DMS79 (cell line): Measurements from ENCODE around the gene LRRC43.

Experiments
- DNase-seq: peaks from one replicate; lab custom pipeline; 2025; lab: John Stamatoyannopoulos, UW

Gene LRRC43

DNA sequence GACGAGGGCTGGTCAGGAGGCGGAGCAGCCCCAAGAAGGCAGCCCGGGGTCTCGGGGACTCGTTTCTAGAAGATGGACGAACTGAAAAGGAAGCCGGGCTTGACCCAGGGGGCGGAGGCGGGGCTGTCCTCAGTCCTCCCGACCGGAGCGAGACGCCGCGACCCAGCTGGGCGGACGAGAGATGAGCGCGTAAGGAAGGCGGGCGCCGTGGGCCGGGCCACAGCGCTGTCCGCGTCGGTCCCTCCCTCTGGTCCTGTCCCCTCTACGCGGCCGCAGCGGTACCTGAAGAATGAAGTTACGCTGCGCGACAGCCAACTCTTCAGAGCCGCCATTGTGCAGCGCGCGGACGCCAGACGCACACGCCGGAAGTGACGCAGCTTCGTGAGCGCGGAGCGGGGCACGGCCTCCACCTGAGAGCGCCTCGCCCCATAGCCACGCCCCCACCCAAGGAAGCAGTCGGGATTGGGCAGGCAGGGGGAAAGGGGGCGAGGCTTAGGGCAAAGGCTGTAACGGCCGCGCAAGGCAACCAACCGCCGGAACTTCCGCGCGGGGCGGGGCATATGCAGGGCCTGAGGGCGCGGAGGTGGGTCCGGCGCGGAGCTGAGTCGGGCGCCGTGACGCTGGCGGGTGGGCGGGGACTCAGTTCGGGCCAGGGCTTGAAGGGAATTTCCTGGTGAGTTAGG, 42.9 kb downstream of the LRRC43 start, which contains the start of gene DIABLO:
Gene DIABLO (minus strand): TSS at position 370 of the 683 bp plus-strand sequence. CDS start 38 bp downstream, at position 332.
- DNase-seq, result peak; percentile 99

DNA sequence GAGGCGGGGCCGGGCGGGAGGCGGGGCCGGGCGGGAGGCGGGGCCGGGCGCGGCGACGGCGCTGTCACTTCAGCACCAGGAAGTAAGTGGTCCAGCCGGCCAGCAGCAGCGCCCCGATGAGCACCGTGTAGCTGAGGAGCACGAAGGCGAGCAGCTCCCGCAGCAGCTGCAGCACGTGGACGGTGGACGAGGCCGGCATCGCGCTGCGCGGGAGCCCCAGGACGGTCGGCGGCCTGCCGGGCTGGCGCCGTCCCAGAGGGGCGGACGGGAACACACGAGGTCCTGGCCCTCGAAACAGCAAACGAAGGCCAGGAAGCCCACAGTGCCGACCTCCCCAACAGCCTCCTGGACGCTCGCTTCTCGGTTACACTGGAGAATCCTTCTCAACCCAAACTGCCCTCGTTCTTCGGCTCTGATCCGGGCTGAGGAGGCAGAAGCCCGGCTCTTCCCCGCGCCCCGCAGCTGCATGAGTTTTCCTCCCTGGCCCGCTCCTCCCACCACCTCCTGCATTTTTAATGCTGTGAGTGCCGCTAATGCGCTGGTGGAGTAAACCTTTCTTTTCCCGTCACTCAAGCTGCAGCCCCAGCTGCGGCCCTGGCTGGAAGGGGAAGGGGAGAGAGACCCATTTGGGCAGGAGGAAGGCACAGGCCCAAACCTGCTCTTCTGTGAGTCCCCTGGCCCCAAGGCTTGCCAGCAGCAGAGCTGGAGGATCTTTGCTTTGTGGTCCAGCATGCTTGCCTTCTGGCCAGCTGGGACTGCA, 43.6 kb downstream of the LRRC43 start:
- no peak for DNase-seq

DNA sequence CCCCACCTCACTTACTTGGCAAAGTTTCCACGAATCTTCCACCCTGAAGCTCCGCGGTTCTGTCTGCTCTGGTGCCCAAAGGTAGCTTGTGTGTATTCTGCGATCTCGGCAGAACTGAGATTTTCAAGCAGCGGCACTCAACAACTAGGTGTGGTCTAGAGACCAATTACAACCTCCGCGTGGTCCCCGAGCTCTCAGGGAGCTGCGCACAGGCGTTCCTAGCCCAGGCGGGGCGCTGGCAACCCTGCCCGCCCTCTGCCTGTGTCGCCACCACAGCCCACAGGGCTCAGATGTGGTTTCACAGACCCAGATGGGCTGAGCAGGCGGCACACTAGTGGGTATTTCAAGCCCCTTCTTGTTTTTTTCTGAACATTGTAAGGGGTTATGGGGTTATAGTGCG, 44.4 kb downstream of the LRRC43 start:
- no peak for DNase-seq

DNA sequence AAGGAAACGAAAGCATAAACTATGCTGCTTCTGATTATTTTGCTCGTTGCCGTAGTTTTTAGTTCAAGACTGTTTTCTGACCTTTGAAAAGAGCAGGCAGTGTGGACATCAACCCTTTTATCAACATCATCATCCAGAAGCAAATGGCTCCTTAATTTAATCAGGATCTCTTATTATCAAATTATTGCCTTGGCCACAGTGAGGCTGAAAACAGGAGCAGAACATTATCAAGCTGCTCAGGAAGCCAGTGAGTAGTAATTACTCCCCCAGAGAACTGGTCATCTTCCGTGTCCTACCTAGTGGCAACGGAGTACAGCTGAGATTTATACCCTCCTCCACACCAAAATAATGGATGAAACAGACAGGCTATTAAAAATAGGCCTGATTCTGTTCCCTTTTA, 45.2 kb downstream of the LRRC43 start:
- no peak for DNase-seq

DNA sequence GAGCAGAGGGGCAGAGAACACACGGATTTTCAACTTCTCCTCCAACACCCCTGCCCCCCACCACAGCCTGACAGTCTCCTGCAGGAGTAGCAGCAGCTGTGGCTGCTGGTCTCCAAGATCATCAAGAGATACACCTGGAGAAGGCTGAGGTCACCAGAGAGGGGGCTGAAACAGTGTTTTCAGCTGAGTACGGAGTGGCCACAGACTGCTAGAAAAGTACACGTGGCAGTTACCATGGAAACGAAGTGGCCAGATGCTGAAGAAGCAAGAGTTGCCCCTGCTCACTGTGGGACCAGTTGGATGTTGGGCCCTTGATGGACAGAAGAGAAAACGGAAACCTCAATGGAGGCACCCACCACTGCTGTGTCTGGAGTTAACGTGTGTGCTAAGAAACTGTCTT, 47.9 kb downstream of the LRRC43 start:
- DNase-seq, result no peak

DNA sequence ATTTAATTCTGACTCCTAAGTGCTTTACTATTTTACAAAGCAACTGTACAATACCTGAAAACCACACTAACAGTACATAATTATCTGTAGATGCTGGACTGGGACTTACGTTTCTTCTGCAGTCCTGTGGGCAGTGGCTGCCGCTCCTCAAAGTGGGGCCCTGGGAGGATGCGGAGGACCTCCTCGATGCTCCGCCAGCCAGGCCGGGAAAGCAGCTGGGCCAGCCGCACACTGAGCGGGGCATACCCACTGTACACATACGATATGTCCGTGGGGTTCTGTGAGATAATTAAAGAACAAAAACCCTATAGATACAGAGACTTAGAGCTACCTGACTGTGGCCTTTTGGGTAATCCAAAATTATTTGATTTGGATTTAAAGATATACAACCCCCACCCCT, 49.8 kb downstream of the LRRC43 start:
- no peak for DNase-seq

DNA sequence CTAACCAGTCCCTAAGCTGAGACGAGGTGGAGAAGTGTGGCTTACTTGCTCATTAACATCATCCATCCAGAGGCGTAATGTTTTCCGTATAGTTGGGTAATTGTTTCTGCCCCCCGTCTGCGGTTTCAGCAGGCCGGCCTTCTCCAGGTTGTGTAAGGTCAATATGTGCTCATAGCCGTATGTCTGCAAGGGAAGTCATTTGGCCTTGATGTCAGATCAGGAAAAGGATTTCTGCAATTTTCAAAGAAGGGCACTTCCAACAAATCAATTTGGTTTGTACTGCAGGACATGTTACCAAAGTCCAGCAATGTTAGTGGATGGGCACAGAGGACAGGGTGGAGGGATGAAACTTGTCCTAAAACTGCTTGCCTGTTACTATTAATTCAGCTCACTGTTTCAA, 52.8 kb downstream of the LRRC43 start:
- no peak for DNase-seq

DNA sequence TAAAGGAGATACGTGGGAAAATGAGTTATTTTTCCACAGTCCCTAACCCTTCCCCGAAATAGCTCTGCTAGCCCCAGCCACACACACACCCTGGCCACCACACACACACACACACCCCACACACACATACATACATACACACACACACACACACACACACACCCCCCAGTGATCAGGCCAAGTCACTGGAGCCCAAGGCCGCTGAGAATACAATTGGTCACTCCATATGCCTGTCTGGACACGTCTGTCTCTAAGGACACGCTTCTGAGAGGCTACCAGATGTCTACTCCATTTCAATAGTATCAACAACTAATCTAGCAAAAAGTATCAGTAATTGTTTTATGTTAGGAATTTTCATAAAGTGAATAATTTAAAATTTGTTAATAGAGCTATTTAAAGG, 55.9 kb downstream of the LRRC43 start:
- no peak for DNase-seq

DNA sequence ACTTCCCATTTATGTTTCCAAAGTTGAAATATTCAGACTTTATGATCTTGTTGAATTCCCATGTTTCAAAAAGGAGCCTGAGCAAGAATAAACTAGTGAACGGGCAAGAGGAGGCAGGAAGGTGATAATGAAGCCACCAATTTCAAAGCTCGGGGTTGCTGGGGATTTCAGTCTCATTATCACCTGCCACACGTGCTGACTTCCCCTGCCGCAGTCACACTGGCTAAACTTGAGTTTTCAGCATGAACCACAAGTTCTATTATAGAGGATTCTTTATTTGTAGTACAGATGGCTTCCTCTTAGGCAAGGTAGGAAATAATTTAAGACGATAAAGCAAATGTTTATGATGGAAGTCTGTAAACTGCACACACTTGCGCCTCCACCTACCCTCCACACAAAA, 61.0 kb downstream of the LRRC43 start:
- no peak for DNase-seq

DNA sequence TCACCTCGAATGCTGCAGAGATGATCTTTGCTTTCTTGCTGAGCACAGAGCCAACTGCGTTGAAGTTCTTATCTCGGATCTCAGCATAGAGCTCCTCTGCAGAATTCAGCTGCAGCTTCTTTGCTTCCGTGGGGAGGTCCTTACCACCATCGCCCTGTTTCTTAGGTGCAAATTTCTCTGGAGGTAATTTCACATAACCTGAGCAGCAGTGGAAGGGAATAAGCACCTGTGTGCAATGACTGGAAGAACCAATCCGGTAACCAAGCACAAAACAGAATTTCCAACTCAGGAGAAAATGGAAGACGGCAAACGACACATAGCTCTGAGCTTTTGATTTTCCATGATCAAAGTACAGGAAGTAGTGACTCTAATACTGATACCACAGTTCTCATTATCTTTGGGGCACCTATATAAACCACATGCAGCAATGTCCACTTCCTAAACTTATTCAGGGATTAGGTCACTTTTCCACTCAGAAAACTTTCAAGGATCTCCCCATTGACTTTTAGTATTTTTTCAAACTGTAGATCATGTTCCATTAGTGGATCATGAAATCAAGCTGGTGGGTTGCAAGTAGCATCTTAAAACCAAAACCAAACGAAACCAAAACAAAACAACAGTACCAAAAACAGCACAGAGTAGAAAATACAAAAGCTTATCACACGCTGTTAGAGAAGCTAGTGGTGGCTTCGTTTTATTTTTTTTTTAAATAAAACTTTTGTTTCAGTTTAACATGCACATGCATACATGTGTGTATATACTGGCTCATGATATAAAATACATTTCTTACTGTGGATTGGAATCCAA, 61.8 kb downstream of the LRRC43 start:
- no peak for DNase-seq

DNA sequence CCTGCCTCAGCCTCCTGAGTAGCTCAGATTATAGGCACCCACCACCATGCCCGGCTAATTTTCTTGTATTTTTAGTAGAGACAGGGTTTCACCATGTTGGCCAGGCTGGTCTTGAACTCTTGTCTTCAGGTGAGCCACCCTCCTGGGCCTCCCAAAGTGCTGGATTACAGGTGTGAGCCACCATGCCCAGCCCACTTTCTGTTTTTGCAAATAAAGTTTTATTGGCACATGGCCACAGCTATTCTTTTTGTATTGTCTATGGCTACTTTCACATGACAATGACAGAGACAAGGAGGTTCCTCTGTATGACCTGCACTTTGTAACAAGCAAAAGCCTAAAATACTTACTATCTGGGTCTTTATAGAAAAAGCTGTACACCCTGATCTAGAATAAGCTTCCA, 62.6 kb downstream of the LRRC43 start:
- DNase-seq, result no peak

DNA sequence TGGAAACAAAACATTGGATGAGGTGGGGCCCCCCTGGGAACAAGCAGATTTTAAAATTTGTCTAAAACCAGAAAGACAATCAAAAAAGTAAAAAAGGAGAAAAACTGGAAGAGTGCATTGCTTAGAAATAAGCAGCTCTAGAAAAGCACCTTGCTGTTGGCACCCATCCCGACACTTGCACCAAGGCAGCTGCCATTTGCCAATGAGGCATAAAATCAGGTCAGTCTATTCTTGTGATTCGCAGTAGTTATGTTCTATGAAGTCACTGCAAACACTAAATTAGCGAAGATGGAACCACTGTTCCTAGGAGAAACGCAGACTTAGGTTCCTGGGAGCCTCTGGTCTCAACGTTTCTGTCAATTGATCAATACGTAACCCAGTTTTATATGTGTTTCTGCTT, 67.1 kb downstream of the LRRC43 start:
- peak; percentile 66 for DNase-seq

DNA sequence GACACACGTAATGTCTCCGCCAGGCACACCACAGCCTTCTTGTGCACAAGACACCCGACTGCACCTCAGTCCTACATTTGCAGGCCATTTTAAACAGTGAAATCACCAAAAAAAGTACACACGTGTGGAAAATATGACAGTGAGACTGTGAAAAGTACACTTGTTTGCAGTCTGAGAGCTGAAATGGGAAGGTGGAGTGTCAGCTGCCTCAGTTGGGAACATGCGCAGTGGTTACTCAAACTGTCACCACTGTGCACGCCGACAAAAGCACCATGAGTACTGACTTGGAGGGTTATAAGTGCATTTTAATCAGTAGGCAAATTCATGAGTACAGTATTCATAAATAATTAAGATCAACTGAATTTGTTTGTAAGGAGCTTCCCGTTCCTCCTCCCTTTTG, 67.6 kb downstream of the LRRC43 start:
- DNase-seq, result no peak
